Measurements from ENCODE around the gene GLRX. TPM values are rescaled to one million over a fixed set of nuclear protein-coding genes. Genes with fewer than 3 reads are reported as not detected.

The GLRX gene
- total RNA-seq, 1 donor from 2014 or later, result 88.4 TPM

GRCh38 chr5:95794070-95794516 is 28.4 kb downstream of the GLRX start:
- no peaks in the 10 kb centered on the region for H3K36me3 ChIP-seq

GRCh38 chr5:95791751-95792150 is 30.8 kb downstream of the GLRX start:
- H3K36me3 ChIP-seq, result peaks cover 9% of the 10 kb centered on the region
- no peaks in the 10 kb centered on the region for H3K27me3 ChIP-seq
- no peak for ATAC-seq
- H3K4me1 ChIP-seq, result no peaks in the 10 kb centered on the region
- no peak overlapping the region for H3K27ac ChIP-seq
- TF ChIP-seq CTCF (IDR thresholded peaks at IDR 0.05), result no peak
- DNase-seq, result no peak
- intact Hi-C loops (cut with DNase I), result no loop called here
- H3K9me3 ChIP-seq, result no peaks in the 10 kb centered on the region
- no peak overlapping the region for H3K4me3 ChIP-seq

More at GRCh38 chr5:95794070-95794516, 28.4 kb downstream of the GLRX start:
- intact Hi-C loops (cut with DNase I), result no loop called here
- no peak for ATAC-seq
- no peak for DNase-seq
- TF ChIP-seq CTCF (IDR thresholded peaks at IDR 0.05), result no peak
- H3K27ac ChIP-seq, result no peak overlapping the region
- H3K9me3 ChIP-seq, result no peaks in the 10 kb centered on the region
- no peaks in the 10 kb centered on the region for H3K27me3 ChIP-seq
- no peak overlapping the region for H3K4me3 ChIP-seq
- H3K4me1 ChIP-seq, result no peaks in the 10 kb centered on the region

GRCh38 chr5:95788493-95788892 is 34.0 kb downstream of the GLRX start:
- intact Hi-C loops (cut with DNase I), result no loop called here
- ATAC-seq, result no peak
- no peaks in the 10 kb centered on the region for H3K4me1 ChIP-seq
- no peaks in the 10 kb centered on the region for H3K9me3 ChIP-seq
- TF ChIP-seq CTCF (IDR thresholded peaks at IDR 0.05), result no peak
- peaks cover 9% of the 10 kb centered on the region for H3K36me3 ChIP-seq
- no peak for DNase-seq
- H3K4me3 ChIP-seq, result no peak overlapping the region
- H3K27ac ChIP-seq, result no peak overlapping the region
- H3K27me3 ChIP-seq, result no peaks in the 10 kb centered on the region

- H3K4me3 ChIP-seq, result no peak overlapping the region
- peak; percentile 41 for ATAC-seq
- no peak for TF ChIP-seq CTCF (IDR thresholded peaks at IDR 0.05)
- H3K4me1 ChIP-seq, result no peaks in the 10 kb centered on the region
- no peak for DNase-seq
- no peaks in the 10 kb centered on the region for H3K9me3 ChIP-seq
- peaks cover 9% of the 10 kb centered on the region for H3K36me3 ChIP-seq
- no peaks in the 10 kb centered on the region for H3K27me3 ChIP-seq
- intact Hi-C loops (cut with DNase I), result no loop called here
- H3K27ac ChIP-seq, result no peak overlapping the region
Observed at GRCh38 chr5:95786821-95787418, 35.6 kb downstream of the GLRX start.

GRCh38 chr5:95784514-95785302 is 37.8 kb downstream of the GLRX start:
- no peak overlapping the region for H3K27ac ChIP-seq
- no peak for ATAC-seq
- intact Hi-C loops (cut with DNase I), result loop anchor here (5.0 kb wide), 1 partner anchor 63 kb away; no protein-coding TSS in a partner anchor

More at GRCh38 chr5:95784514-95785302, 37.8 kb downstream of the GLRX start:
- Histone ChIP-seq H3K4me3 (no peak overlapping the region), H3K36me3 (peaks cover 9% of the 10 kb centered on the region), H3K4me1 (peaks cover 15% of the 10 kb centered on the region), H3K27me3 (no peaks in the 10 kb centered on the region), H3K9me3 (no peaks in the 10 kb centered on the region)
- no peak for TF ChIP-seq CTCF (IDR thresholded peaks at IDR 0.05)
- no peak for DNase-seq

All from upper lobe of right lung (tissue), 1 donor.